ENCODE data around the gene LRRC36.

DNA sequence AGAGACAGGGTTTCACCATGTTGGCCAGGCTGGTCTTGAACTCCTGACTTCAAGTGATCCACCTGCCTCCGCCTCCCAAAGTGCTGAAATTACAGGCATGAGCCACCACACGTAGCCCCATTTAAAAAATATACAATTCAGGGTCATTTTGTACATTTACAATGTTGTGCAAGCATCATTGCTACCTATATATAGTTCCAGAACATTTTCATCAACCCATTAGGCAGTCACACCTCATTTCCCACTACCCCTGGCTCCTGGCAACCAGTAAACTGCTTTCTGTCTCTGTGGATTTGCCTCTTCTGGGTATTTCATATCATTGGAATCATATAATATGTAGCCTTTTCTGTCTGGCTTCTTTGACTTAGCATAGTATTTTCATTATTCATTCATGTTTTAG, 6.7 kb downstream of the LRRC36 start:
- TF ChIP-seq EZH2phosphoT487 (IDR thresholded peaks at IDR 0.05; ENCODE audit: low read length) (no peak), EZH2 (optimal IDR thresholded peaks at IDR 0.05; ENCODE audit: low read depth, low read length) (no peak)
- TF ChIP-seq, protein P1, sequence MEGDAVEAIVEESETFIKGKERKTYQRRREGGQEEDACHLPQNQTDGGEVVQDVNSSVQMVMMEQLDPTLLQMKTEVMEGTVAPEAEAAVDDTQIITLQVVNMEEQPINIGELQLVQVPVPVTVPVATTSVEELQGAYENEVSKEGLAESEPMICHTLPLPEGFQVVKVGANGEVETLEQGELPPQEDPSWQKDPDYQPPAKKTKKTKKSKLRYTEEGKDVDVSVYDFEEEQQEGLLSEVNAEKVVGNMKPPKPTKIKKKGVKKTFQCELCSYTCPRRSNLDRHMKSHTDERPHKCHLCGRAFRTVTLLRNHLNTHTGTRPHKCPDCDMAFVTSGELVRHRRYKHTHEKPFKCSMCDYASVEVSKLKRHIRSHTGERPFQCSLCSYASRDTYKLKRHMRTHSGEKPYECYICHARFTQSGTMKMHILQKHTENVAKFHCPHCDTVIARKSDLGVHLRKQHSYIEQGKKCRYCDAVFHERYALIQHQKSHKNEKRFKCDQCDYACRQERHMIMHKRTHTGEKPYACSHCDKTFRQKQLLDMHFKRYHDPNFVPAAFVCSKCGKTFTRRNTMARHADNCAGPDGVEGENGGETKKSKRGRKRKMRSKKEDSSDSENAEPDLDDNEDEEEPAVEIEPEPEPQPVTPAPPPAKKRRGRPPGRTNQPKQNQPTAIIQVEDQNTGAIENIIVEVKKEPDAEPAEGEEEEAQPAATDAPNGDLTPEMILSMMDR (IDR thresholded peaks at IDR 0.05; ENCODE audit: low read length) = no peak
